RWPE1 (cell line): Measurements from ENCODE around the gene NTSR1.

ENCODE experiments used
- CTCF ChIA-PET: fragments of 350-600 bp; sonication (Branson Sonifier 250); formaldehyde crosslinking; extraction: SDS; loops from one replicate; lab custom pipeline; 2021; lab: Yijun Ruan, JAX
- POLR2A ChIA-PET: fragments of 400-600 bp; formaldehyde crosslinking; extraction: SDS; loops from one replicate; lab custom pipeline; 2020; ENCODE audit warnings: antibody characterized with exemption; ENCODE audit not compliant: low non-redundant PET; lab: Yijun Ruan, JAX
- DNase-seq: peaks from one replicate; pipeline ENCODE4 v3.0.0; 2012; ENCODE audit warnings: low spot score
- H3K27ac ChIP-seq: fragments of 450-650 bp; 2 replicates; pipeline ENCODE4 v1.5.1; 2017
- TF ChIP-seq, protein P1 (sequence below): fragments of 450-650 bp; conservative IDR thresholded peaks from 2 replicates; pipeline ENCODE4 v1.5.1; 2017; ENCODE audit warnings: low read depth, mild to moderate bottlenecking

The NTSR1 gene

DNA sequence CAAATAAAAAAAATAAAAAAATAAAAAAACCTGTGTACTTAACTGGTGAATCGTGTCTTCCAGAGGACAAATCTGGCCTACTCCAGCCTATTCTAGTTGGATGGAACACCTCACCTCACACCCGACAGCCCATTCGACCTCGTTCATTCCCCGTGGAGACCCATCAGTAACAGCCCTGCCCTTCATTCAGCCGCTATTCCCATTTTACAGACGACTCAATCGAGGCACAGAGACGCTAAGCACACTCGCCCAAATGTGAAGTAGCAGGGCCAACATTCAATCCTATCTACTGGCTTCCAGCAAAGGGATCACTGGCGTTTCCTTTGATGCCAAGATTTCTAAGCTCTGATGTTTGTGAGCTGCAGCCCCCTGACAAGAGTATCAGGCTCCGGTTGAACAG lies 1.8 kb upstream of the NTSR1 start:
- DNase-seq = no peak
- TF ChIP-seq, protein P1, sequence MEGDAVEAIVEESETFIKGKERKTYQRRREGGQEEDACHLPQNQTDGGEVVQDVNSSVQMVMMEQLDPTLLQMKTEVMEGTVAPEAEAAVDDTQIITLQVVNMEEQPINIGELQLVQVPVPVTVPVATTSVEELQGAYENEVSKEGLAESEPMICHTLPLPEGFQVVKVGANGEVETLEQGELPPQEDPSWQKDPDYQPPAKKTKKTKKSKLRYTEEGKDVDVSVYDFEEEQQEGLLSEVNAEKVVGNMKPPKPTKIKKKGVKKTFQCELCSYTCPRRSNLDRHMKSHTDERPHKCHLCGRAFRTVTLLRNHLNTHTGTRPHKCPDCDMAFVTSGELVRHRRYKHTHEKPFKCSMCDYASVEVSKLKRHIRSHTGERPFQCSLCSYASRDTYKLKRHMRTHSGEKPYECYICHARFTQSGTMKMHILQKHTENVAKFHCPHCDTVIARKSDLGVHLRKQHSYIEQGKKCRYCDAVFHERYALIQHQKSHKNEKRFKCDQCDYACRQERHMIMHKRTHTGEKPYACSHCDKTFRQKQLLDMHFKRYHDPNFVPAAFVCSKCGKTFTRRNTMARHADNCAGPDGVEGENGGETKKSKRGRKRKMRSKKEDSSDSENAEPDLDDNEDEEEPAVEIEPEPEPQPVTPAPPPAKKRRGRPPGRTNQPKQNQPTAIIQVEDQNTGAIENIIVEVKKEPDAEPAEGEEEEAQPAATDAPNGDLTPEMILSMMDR = no peak
- H3K27ac ChIP-seq = peak overlapping the region; percentile 96
- POLR2A ChIA-PET = no interaction called here
- CTCF ChIA-PET = interaction anchor here (0.5 to 3.0 kb wide), 9 partner anchors 10 to 280 kb away, joined by 3 to 29 read pairs (median 4); no protein-coding TSS in a partner anchor

DNA sequence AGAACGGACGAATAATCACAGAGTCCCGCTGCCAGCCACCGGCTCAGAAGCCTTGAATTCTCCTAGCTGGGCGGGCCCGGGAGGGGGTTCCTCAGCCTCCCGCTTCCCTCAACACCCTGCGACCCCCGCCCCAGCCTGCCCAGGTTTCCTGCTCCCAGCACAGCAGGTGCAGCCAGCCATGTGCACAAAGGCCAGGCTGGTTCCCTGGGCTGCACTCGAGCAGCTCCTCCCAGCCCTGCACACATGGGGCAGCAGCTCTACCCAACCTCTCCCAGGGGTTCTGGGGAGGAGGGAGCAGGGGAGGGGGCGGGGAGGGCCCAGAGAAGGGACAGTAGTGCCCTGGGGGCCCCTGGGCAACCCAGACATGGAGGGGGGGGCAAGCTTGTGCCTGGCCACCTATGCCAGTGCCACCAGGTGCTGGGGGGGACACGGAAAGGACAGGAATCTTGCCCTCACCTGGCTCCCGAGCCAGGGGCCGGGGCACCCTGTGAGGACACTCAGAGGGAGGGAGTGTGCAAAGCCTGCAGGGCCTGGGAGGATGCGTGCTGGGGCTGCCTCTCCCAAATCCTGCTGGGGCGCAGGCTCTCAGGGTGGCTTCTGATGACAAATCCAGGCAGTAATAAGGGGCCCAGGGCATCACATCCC lies 1.2 kb upstream of the NTSR1 start:
- no peak for DNase-seq
- ChIA-PET CTCF (interaction anchor here (0.5 to 3.0 kb wide), 14 partner anchors 10 to 330 kb away, joined by 3 to 29 read pairs (median 4); no protein-coding TSS in a partner anchor), POLR2A (no interaction called here)
- TF ChIP-seq, protein P1 = no peak
- H3K27ac ChIP-seq = peak overlapping the region; percentile 96

DNA sequence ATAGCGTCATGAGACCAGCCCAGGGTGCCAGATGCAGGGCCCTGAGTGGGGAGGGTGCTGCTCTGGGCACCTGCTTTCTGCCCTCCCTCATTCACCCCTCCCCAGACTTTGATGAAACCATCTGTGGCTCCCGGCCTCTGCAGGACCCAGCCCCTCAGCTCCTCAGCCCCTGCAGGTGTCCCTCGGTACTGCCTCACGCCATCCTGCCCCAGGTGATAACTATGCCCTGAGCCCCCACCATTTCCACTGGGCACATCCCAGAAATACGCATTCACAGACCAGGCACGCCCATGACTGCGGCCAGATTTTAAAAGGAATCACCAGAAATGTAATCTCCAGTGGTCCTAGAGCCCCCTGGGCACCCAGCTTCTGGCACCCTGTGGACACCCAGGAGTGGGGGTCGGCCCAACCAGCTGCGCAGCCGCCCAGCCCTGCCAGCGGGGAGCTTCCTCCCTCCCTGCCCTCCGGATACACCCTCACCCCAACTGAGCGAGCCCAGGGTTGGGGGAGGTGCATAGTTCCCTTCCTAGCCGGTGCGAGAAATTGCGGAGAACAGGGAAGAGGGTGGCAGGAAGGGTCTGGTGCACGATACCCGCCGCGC lies 615 bp upstream of the NTSR1 start:
- ChIA-PET CTCF (interaction anchor here (0.5 to 3.0 kb wide), 22 partner anchors 9 to 1570 kb away, joined by 3 to 29 read pairs (median 3); no protein-coding TSS in a partner anchor), POLR2A (interaction anchor here (1.6 kb wide), 1 partner anchor 86 kb away, joined by 4 read pairs; no protein-coding TSS in a partner anchor)
- DNase-seq = peak; percentile 79
- TF ChIP-seq, protein P1 = peak; percentile 66
- H3K27ac ChIP-seq = peak overlapping the region; percentile 96

DNA sequence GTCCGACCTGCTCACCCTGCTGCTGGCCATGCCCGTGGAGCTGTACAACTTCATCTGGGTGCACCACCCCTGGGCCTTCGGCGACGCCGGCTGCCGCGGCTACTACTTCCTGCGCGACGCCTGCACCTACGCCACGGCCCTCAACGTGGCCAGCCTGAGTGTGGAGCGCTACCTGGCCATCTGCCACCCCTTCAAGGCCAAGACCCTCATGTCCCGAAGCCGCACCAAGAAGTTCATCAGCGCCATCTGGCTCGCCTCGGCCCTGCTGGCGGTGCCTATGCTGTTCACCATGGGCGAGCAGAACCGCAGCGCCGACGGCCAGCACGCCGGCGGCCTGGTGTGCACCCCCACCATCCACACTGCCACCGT lies 885 bp downstream of the NTSR1 start:
- H3K27ac ChIP-seq = peak overlapping the region; percentile 96

DNA sequence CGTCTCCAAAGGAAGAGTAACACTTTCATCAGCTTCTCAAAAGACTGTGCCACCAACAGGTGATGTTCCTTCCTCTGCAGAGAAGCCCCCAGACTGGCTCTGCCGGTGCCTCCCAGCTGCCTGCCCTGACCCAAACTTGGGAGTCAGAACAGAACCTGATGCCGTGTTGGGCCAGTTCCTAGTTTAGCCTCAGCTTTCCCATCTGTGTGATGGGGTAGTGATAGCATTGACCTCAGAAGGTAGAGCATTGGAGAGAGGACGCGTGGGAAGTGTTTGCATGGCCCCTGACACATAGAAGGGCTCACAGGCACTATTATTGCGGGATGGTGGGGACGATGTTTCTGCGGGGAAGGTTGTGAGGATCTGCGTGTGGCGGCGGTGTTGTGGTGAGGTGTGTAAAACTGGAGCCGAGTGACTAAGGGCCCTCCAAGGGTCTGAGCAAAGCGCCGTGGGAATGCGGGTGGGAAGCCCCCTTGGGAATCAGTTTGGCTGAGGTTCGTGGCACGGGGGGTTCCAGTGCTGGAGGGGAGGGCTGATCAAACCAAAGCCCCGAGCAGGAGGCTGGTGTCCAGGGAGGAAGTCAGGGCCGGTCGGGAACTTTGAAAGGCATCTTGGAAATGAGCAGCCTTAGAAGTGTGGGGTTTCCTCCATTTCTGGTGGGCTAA lies 1.7 kb downstream of the NTSR1 start:
- ChIA-PET POLR2A (interaction anchor here (0.6 kb wide), 2 partner anchors 61 to 347 kb away, joined by 3 to 4 read pairs; no protein-coding TSS in a partner anchor), CTCF (interaction anchor here (0.6 to 1.9 kb wide), 4 partner anchors 42 to 309 kb away, joined by 3 to 15 read pairs (median 4); no protein-coding TSS in a partner anchor)
- peak overlapping the region; percentile 96 for H3K27ac ChIP-seq
- no peak for DNase-seq
- TF ChIP-seq, protein P1 = no peak

More for the DNA sequence above, 885 bp downstream of the NTSR1 start:
- TF ChIP-seq, protein P1 = no peak
- CTCF ChIA-PET = interaction anchor here (0.5 to 3.0 kb wide), 7 partner anchors 14 to 299 kb away, joined by 3 to 29 read pairs (median 4); no protein-coding TSS in a partner anchor
- POLR2A ChIA-PET = interaction anchor here (0.7 to 1.6 kb wide), 2 partner anchors 32 to 85 kb away, joined by 3 to 4 read pairs; no protein-coding TSS in a partner anchor
- no peak for DNase-seq
